OCI-LY1 (cell line): ENCODE data around the gene SNHG17.
"Not testable (repeated sequence)": the region's sequence is repeated elsewhere in the genome, so short reads cannot be mapped to it uniquely, and the experiment has no call there.

Source experiments
- CTCF ChIP-seq: fragments of 200-600 bp; sonication (generic), shearing (Covaris generic); IDR thresholded peaks from 2 replicates; pipeline ENCODE4 v1.5.1; 2017; ENCODE audit warnings: mild to moderate bottlenecking, antibody characterized with exemption, low read length, moderate library complexity, mixed read lengths
- EZH2 ChIP-seq: fragments of 200-600 bp; sonication (generic), shearing (Covaris generic); IDR thresholded peaks from 2 replicates; pipeline ENCODE4 v1.8.0; 2017; ENCODE audit warnings: borderline replicate concordance, mixed run types, mild to moderate bottlenecking, antibody characterized with exemption, low read length, moderate library complexity, mixed read lengths

GRCh38 chr20:38460631-38461030 is 25.5 kb upstream of the SNHG17 start:
- TF ChIP-seq CTCF, EZH2: not testable (repeated sequence)
